ENCODE data around the gene ENHO.

Gene ENHO

DNA sequence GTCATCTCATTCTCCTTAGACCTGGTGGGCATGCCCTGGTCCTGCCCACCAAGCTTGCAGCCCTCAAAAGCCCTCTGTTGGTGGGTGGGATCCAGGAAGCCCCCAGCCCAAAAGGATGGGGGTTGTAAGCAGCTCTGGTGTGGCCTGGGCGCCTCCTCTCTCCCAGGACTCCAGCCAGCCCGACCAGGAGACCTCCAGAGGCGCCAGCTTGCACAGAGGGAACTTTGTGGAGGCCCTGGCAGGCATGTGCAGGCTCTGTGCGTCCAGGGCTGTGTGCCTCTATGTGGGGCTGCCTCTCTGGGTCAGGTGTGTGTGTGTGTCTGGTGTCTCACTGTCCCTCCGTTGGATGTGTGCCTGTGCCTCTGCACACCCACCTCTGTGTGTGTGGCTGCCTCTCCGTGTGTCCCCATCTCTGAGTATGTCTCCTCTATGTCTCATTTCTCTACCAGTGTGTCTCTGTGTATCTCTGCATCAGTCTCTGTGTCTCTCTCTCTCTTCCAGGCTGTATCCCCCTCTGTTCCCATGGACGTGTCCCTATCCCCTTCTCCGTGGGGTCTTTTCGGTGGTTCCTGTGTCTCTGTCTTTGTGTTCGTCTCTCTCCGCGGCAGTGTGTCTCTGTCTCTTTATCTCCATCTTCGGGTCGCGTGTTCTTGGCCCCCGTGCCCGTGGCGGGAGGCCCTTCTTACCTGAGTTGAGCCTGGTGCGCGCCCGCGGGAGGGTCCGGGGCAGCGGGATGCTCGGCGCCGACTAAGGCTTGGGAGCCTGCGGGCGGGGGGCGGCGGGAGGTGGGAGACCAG, 501 bp downstream of the ENHO start:
- DNase-seq, result peak in 1 of 2 donors; percentile 5

DNA sequence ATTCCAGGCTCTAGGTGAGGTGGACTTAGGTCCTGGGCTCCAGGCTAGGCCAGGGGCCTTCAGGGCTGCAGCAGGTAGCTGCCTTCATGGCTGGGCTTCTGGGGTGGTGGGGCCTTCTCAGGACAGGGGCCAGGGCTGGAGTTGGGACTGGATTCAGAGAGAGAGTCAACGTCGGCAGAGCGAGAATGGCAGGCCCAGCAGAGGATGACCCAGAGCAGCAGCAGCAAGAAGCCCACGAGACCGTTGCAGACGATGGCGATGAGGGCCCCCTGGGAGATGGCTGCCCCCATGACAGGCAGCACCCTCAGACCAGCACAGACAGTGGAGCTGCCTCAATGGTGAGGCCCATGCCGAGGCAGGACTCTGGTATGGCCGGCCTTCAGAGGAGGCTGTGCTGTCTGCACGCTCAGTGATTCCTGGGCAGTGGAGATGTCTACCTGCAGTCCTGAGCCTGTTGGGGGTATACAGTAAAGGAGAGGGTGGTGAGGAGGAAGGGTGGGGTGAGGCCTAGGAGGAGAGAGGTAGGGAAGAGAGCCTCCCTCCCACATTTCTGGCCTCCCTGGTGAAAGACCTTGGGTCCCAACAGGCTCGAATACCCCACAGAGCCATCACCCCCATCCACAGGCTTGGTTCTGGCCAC, 1.3 kb downstream of the ENHO start:
- DNase-seq, result no peak

DNA sequence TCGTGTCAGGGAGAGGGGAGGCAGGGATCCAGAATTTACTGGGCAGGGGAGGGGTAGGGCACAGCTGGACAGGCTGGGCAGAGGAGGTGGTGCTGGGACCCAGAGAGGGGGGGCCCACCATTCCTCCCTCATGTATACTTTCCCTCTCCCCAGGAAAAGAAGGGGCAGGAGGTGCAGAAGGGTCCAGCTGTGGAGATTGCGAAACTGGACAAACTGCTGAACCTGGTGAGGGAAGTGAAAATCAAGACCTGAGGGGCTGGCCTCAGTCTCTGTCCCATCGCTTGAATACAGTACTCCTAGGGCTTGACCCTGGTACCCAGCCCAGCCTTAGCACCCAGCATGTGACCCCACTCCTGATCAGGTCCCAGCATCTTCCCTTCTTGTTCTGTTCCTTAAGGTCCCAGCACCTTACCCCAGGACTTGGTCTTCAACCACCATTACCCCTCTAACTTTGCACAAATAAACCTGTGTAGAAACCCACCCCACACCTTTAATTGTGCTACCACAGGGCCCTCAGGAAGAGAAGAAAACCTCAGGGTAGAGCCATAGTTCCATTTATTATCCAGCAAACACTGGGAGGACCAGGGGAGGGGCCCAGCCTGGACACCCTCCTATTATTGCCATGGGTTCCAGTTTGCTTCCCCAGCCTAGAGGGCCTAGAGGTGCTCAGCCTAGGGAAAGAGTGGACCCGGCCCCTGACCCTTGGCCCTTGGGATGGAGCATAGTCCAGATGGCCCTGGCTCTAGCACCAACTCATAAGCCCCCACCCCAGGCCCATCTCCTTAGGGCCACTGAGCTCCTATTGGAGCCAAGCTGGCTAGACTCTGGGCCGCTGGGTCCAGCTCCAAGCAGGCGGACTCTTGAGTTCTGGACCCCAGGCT, 2.0 kb downstream of the ENHO start:
- no peak for DNase-seq

DNA sequence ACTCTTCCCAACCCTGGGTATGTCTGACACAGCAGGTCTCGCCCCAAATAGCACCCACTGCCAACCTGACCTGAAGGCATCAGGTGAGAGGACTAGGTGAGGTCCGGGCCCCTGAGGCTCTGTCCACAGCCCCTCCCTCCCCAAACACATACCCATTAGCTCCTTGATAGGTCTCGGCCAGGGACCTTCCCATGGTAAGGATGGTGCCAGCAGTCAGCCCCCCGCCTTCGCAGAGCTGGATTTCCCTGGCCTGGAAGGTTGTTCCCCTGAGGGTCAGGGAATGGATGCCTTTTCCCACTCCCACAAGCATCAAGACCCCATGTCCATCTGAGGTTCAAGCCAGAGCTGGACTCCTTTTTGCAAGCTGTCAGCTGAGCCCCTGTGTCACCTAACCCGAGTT, 2.7 kb downstream of the ENHO start:
- no peak for DNase-seq

DNA sequence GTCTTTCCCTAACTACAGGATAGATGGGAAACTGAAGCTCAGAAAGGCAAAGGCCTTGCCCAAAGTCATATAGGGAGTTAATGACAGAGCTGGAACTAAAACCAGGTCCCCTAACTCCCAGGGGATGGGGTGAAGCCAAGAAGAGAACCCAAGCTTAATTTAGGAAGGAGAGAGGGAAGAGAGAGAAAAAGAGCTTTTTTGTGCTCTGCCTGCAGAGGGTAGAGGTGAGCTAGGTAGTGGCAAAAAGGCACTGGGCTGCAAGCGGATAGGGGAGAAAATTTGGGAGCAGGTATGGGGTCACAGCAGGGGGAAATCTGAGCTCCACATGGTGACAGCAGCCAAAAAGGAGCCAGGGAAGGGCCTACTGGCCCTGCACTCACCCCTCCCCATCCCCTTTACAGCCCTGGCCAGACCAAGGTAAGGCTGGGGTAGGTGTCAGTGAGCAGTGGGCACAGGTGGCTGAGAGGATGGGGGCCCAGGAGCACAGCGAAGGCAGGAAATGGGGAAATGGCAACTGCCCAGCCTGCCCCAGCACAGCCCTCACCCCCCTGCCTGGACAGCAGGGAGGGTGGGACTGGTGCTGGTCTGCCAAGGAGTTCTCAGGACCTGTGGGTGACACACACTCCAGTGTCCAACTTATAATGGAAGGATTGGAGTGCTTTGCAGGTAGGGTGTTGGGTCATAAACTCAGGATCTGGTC, 3.3 kb downstream of the ENHO start:
- no peak for DNase-seq

DNA sequence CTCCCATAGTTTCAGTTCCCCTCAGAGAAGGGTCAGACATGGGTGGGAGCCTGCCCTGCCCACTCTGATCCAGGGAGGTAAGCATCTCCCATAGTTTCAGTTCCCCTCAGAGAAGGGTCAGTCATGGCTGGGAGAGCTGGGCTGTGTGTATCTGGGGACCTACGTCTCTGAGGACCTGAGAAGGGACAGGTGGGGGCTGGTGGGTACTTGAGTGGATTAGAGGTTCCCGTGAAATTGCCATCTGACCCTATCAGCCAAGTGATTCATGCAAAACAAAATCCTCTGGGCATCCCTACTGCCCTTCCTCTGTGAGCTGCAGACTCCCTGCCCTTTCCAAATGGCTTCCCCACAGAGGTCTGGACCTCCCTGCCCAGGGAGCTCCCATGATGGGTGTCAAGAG, 3.9 kb downstream of the ENHO start:
- DNase-seq, result no peak

DNA sequence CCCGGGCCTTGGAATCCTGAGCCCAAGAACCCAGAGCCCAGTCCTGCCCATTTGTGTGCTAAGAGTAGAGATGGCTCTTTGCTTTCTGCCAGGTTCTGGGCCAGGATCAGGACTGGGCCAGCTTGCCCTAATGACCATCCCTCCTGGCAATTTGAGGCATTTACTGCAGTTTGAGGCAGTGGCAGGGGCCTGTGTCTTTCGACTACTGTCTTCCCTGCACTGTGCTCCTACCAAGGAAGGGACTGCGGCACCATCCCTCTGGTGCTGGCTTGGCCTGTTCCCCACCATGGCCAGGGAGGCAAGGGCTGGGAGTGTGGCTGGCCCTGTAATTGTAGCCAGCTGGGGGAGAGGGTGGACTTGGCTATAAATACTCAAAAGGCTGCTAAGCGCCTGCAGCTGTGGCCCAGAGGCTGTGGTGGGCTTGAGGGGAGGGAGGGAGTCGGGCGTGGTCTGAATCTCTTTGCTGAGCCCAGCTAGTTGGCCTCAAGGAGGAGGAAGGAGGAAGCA, 4.6 kb downstream of the ENHO start:
- DNase-seq, result no peak

DNA sequence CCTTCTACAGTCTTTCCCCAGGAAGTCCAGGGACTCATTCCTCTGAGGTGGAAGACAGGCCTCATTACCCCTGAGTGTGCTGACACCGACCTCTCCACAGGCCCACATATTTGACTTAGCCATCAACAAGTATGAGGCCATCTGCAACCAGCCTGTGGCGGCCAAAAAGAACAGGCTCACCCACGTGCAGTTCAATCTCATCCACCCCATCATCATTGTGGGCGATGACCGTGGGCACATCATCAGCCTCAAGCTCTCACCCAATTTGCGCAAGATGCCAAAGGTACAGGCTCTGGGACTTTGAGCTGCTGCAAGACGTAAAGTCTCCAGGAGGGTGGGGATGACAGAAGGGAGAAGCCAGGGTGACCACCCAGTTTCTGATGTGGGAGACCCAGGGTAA, 5.6 kb downstream of the ENHO start:
- no peak for DNase-seq

DNA sequence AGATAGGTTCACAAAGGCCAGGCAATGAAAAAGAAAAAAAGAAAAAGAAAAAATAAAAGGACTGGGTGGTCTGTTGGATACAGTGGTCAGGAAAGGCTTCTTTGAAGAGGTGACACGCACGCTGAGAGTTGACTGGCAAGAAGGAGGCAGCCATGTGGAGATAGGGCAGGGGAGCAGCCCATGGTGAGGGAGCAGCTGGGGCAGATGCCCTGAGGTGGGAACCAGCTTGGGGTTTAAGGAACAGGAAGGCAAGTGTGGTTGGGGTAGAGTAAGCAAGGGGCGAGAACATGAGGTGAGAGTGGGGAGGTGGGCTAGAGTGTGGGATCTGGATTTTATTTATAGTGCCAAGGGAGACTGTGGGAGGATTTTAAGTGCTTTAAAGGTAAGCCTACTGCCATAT, 6.8 kb downstream of the ENHO start:
- DNase-seq, result no peak

DNA sequence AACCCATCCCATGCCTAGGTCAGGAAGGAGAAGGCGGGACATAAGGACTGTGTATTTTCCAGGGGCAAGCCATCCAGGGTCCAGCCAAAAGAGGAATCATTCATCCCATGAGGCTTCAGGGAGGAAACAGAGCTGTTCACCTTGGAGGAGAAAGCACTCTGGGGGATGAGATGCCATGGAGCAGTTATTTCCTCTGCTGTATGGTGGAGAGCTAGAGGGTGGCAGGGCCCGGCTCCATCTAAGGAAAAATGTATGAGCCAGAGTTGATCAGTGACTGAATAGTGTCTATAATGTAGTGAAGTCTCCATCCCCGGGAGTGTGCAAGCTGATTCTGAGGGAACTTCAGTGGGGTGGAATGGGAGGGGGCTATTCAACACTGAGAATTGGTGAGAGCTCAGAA, 8.0 kb downstream of the ENHO start:
- no peak for DNase-seq

DNA sequence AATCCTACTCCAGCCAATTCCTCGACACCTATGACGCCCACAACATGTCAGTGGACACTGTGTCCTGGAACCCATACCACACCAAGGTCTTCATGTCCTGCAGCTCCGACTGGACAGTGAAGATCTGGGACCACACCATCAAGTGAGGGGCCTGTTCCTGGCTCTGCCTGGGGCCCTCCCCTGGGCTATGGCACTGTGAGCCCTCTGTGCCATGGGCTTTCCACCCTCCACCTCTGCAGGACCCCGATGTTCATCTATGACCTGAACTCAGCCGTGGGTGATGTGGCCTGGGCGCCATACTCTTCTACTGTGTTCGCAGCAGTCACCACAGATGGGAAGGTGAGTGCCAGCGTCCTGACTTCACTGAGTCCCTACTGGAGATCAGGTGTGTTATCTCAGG, 8.4 kb downstream of the ENHO start:
- DNase-seq, result no peak

DNA sequence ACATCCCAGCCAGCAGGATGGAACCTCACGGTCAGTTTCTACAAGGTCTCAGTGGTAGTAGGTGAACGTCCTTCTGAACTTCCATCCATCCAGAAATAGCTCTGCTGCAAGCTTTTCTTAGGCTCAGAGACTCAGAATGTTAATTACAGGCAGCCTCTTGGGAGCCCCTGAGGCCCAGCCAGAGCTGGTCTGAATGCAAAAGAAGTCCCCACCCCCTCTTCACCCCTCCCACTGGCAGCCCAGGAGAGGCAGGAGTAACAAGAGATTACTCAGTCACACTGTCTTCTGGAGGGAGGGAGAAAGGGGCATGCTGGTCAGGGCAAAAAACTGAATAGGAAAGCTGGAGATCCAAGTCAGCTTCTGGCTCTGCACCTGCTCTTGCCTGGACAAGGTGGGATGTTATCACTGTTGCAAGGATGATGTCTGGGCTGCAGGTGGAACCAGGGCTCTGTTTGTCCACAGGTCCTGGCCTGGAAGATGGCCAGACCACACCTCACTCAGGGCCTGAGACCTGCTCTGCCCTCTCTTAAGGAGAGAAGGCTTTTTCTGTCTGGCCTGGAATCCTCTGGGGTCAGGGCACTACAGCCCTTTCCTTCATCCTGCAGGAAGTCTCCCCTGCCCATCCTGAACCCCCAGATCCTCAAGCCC, 9.1 kb downstream of the ENHO start:
- DNase-seq, result no peak

DNA sequence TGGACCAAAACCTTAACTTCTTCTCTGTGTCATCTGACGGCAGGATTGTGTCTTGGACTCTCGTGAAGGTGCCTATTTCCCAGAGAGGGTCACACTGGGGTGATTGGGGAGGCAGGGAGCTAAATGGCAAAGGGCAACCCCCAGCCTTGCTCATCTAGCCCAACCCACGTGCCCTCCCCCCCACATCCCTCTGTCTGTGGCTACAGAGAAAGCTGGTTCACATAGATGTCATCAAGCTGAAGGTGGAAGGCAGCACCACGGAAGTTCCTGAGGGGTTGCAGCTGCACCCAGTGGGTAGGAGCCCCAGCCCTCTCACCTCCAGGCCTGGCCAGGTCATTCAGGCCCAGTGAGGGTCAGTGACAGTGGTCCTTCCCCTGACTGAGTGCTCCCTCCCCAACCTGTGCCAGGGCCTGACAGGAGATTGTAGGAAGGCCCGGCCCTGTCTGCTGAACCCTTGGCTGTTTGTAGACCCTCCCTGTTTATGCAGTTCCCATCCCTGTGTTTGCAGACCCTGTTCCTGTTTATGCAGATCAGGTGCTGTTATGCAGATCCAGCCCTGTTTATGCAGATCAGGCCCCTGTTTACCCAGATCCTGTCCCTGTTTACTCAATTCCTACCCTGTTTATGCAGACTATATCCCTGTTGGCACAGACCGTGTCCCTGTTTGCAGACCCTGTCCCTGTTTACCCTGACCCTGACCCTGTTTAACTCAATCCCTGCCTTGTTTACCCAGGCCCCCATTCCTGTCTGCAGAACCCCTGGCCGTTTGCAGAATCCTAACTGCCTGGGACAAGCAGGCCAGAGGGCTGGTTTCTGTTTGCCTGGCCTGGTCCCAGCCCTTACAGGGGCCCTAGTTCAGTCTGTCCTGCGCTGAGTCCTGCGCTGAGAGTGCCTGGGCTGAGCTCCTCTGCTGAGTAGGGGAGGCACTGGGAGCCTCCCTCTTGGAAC, 10.4 kb downstream of the ENHO start:
- DNase-seq, result no peak

DNA sequence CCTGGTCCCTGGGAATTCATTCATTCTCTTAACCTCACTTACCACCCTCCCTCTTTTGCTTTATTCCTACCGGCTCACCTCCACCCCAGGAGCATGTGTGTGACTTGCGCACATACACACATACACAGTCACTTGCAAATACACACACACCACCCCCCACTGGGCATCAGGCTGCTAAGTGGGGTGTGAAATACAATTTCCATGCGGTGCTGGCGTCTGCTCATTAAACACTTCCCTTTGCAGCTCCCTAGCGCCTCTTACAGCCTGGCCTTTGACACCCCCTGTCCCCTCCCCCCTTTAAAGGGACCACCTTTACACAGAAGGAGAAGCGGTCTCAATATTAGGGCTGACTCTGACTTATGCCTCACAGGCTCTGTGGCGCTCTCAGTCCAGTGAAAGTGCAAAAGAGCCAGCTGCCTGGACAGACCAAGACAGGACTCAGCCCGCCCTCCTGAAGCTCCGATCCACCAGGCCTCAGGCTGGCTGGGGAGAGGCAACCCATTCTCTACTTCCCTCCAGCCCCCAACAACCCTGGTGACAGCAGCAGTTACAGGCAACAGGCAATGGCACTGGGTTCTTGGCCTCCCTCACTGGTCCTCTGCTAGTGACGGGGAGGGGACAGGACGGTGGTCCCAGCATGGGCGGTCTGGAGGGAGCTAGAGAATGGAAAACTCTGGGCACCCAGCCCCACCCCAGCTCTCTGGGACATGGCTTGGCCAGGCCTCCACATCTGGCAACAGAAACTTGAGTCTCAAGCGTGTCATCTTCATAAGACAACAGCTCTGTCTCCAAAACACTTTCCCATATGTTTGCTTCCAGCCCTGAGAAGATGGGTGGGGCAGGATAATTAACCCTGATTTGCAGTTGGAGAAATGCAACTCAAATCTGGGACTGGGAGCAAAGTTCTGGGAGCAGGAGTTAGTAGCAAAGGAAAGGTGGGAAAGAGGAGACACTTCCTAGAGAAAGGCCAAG, 12.0 kb downstream of the ENHO start:
- DNase-seq, result no peak

DNA sequence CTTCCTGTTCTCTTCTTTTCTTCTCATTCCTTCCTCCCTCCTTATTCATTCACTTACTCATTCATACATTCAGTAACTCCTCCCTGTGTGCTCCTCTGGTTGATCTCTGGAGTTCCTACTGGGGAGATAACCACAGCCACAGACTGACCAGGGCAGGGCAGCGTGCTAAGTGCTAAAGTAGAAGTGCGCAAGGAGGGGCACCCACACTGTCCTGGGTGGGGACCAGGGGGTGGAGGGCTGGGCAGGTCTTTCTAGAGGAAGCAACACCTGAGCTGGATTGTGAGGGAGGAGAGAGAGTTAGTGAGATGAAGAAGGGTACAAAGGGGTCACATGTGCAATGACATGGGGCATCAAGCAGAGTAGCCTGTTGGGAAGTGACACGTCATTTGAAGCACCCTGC, 13.8 kb downstream of the ENHO start:
- DNase-seq, result no peak

DNA sequence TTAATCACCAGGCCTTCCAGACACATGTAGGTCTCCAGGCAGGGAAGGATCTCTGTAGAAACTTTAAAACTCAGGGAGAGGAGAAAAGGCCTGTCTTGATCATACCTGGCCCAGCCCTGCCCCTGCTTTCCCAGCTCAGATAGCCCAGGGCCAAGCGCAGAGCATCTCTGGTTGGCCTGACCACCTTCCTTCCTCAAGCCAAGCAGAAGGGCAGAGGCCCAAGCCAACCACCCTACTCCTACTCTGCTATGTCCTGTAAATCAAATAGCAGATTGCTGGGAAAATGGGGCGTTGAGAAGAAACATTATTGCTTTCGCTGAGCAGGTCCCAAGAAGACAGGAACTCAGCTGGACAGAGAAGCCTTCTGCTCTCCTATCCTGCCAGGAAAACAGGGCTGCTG, 14.3 kb downstream of the ENHO start:
- no peak for DNase-seq

DNA sequence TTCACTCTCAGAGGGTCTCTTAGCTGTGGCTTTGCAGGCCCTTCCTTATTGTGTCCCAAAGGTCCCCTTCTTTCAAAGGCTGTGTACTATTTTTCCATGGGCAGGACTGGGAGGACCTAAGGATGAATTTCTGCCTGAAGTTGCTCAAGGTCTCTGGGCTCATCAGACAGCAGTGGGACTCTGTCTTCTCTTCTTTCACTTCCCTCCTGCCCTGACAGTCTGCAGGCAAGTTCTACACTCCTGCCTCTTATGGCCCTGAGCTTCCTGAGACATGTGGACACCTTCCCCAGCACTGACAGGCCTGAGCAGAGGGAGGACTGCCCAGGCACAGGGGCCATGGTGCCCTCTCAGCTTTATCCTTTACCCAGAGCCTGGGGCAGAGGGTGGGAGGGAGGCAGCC, 14.8 kb downstream of the ENHO start:
- no peak for DNase-seq

DNA sequence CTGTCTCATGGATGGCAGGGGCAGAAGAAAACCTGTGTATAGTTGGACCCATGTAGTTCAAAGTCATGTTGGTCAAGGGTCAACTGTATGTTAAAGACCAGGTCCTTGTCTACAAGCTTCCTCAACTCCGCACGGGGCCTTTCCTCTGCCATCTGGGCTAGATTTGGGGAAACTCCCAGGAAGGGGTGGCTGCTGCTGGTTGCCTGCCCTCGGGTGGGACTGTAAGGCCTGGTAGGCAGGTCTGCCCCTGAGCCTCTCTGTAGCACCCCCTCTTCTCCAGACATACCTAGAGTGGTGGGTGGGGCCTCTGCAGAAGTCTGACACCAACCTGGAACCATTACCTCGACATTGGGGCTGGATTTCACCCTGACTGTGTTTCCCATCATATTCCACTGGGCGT, 15.2 kb downstream of the ENHO start:
- no peak for DNase-seq

DNA sequence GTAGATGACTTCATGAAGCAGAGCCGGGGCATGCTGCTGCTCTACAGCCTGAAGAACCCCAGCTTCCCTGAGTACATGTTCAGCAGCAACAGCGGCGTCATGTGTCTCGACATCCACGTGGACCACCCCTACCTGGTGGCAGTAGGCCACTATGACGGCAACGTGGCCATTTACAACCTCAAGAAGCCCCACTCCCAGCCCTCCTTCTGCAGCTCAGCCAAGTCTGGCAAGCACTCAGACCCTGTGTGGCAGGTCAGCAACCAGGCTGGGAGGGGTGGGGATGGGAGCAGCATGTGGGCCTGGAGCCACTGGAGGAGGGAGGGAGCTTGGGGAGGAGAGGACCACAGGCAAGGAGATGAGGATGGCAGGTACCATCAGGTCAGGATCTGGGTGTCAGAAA, 16.2 kb downstream of the ENHO start:
- no peak for DNase-seq

All from CD4-positive, alpha-beta T cell treated with Interleukin-4 for 1 hour (primary cell).